Astrocyte of the cerebellum (primary cell): ENCODE data around the gene USP44.

ENCODE experiments used
- DNase-seq: peaks from one replicate; pipeline ENCODE4 v3.0.0-alpha.2; 2011; ENCODE audit warnings: low read depth
- H3K4me3 ChIP-seq: 2 replicates; pipeline ENCODE4 v1.5.1; 2011; ENCODE audit warnings: mild to moderate bottlenecking, low read depth, low read length, moderate library complexity
- in situ Hi-C: cut with HindIII; loops from 2 replicates; pipeline ENCODE4 v1.10.0; 2017; ENCODE audit warnings: low sequenced_read_pairs
- TF ChIP-seq, protein P1 (sequence below): IDR thresholded peaks from 2 replicates; pipeline ENCODE4 v1.5.1; 2012; ENCODE audit warnings: low read length, low read depth, moderate library complexity, mild to moderate bottlenecking; ENCODE audit errors: missing control alignments

The USP44 gene

DNA sequence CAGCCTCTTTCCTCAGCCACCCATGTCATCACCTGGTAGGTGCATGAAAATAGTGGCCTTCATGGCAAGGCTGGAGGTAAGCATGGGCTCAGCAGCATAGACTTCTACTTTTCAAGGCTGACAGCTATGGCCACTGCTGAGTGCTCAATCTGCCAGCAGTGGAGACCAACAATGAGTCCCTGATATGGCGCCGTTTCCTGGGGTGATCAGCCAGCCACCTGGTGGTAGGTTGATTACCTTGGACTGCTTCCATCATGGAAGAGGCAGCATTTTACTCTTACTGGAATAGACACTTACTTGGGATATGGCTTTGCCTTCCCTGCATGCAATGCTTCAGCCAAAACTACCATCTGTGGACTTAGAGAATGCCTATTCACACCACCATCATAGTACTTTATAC is 39.5 kb upstream of the USP44 start:
- in situ Hi-C loops, result no loop called here
- TF ChIP-seq, protein P1, sequence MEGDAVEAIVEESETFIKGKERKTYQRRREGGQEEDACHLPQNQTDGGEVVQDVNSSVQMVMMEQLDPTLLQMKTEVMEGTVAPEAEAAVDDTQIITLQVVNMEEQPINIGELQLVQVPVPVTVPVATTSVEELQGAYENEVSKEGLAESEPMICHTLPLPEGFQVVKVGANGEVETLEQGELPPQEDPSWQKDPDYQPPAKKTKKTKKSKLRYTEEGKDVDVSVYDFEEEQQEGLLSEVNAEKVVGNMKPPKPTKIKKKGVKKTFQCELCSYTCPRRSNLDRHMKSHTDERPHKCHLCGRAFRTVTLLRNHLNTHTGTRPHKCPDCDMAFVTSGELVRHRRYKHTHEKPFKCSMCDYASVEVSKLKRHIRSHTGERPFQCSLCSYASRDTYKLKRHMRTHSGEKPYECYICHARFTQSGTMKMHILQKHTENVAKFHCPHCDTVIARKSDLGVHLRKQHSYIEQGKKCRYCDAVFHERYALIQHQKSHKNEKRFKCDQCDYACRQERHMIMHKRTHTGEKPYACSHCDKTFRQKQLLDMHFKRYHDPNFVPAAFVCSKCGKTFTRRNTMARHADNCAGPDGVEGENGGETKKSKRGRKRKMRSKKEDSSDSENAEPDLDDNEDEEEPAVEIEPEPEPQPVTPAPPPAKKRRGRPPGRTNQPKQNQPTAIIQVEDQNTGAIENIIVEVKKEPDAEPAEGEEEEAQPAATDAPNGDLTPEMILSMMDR, result no peak
- no peak for DNase-seq
- no peak overlapping the region for H3K4me3 ChIP-seq

DNA sequence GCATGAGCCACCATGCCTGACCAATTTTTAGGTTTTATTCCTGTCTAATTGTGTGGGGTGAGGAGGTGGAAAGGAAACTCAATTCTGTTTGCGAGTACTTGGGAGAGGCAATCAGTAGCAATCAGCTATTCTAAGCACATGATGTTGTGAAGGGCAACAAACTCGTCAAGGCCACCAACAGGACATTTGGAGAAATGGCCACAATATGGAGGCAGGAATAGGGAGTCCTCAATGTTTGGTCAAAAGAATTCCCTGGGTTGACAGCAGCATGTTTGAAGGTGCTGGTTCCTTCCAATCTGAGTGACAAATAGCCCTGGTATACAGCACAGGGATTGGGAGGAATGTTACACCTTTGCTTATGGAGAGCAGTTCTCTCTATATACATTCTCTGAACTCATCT is 32.7 kb upstream of the USP44 start:
- in situ Hi-C loops, result loop anchor here (10.0 kb wide), 1 partner anchor 231 kb away; no protein-coding TSS in a partner anchor
- no peak for DNase-seq
- TF ChIP-seq, protein P1, result no peak
- H3K4me3 ChIP-seq, result no peak overlapping the region

DNA sequence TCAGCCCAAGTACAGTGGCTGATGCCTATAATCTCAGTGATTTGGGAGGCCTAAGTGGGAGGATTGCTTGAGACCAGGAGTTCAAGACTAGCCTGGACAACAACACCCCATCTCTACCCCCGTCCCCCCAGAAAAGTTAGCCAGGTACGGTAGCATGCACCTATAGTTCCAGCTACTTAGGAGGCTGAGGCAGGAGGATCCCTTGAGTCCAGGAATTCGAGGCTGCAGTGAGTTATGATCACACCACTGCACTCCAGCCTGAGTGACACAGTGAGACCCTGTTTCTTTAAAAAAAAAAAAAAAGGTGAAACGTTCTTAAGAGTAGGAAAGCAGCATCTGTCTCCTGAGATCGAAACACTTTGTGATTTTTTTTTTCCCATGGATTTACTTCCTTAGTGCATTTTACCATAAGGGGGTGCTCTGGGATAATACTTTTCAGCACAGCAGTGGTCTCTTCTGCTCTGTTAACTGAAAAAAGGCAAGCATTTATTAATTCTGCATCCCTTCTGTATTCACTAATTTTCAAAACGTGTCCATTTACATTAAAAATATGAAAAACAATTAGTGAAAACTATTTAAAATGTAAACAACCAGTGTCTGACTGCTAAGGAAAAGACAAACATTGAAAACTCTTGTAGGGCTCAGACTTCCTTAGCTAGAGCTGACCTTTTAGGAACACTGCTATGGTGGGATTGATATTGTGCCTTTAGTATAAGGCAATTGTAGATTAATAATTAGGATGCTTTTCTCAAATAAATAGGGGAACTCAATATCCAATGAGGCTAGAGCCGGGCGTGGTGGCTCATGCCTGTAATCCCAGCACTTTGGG is 31.2 kb upstream of the USP44 start:
- TF ChIP-seq, protein P1, result peak; percentile 55
- H3K4me3 ChIP-seq, result no peak overlapping the region
- DNase-seq, result peak; percentile 51
- in situ Hi-C loops, result loop anchor here (10.0 kb wide), 1 partner anchor 232 kb away; no protein-coding TSS in a partner anchor

DNA sequence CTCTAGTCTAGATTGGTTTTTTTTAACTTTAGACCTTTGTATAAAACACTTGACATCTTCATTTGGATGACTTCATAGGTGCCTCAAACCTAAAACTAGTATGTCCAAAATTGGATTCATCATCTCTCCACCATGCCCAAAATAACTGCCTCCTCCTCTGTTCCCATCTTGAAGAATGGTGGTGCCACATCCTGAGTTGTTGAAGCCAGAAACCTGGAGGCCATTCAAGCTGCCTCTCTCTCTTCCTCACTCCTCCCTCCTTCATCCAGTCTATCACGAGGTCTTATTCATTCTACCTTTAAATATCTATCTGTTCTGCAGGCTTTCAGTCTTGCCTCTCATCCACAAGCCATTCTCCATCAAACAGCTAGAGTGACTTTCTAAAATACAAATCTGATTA is 26.5 kb upstream of the USP44 start:
- no peak overlapping the region for H3K4me3 ChIP-seq
- in situ Hi-C loops, result no loop called here
- TF ChIP-seq, protein P1, result no peak
- DNase-seq, result no peak

DNA sequence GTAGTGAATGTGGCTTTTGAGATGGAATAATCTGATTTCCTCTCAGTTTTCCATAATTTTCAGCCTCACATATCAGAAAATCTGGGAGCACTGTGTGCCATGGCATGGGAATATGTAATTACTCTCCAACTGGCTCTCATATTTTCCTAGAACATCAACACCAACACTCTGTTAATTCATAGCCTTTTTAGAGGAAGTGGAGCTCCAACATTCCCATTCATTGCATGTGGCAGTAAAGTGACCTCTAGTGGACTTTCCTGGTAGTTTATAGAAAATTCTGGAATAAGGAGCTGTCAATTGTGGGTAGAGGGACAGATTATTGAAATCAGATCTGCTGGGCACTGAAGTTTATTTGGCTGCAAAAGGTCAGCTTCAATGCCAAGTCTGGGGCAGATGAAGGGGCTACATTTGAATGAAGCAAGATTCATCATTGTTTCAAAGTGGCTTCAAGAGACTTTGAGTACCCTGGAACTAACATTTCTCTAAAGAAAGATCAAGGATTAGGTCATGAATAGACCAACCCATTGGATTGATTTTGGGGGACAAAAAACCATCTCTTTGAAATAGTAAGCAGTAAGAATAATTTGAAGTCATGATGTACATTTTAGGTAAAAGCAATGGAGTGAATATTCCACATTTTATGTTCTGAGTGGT is 23.6 kb upstream of the USP44 start:
- peak; percentile 28 for DNase-seq
- TF ChIP-seq, protein P1, result peak; percentile 80
- in situ Hi-C loops, result no loop called here
- no peak overlapping the region for H3K4me3 ChIP-seq

DNA sequence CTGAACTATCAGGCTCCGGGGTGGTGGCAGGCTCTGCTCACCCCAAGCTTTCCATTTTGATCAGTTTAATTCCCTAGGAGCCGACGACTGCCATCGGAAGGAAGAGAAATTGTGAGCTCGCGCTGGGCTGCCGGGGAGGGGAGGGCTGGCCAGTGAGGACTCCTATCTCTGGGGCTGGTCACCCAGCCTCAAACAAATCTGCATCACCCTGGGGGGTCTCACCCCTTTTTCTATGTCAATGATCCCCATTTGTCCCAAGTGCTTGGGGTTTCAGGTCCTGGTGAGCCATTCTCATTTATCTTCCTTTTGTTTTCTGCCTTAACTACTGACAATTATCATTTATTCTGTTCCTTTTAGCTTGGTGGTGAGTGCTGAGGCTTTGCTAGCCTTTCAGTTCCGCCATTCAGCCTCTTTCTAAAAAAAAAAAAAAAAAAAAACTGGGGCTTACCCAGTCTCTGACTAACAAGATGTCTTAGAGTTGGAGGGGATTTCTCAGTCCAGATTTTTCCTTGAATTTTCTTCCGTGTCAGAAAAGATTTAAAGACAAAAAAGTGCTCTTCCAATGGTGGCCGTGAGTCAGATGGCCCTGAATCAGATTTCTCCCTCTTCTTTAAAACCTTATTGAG is 22.8 kb upstream of the USP44 start:
- TF ChIP-seq, protein P1, result no peak
- in situ Hi-C loops, result no loop called here
- H3K4me3 ChIP-seq, result no peak overlapping the region
- DNase-seq, result no peak
